ENCODE data around the gene MS4A14. TPM values are rescaled to one million over a fixed set of nuclear protein-coding genes. Genes with fewer than 3 reads are reported as not detected.
A peak's percentile ranks its signal among the peaks of the same experiment; 100 is the strongest.

Gene MS4A14
- total and polyA plus RNA-seq, 2 of the 8 experiments (the other 6 are each of a cell fraction or from before 2014, with no cell fraction given) = not detected

DNA sequence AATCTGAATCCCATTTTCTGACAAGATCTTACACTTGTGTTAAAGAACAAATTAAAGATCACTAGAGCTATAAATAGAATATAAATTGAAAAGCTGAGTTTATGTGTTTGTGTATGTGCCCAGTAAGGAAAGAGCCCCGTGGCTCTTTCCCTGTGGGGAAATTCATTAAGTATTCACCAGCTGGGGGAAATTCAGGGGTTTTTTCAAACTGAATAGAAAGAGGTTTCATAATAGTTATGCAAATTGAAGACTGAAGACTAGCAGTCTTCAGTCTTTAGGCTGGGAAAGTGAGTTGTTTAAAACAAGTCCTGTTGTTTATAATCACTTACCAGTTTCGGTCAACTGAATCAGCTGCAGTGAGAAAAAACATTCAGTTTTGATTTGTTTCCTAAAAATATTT is 29.2 kb upstream of the MS4A14 start:
- Histone ChIP-seq H3K23ac (ENCODE audit: insufficient read length) (no peak overlapping the region), H3K14ac (ENCODE audit: insufficient read length) (no peak overlapping the region), H2BK15ac (ENCODE audit: low read length) (no peak overlapping the region), H3K4me2 (ENCODE audit: insufficient read depth in 1 of 2, low read depth in 2 of 2, low read length in 2 of 2) (no peak overlapping the region), H3K79me2 (ENCODE audit: control insufficient read depth in 1 of 2, insufficient read depth in 2 of 2, low read length in 2 of 2) (no peaks in the 10 kb centered on the region), H2BK12ac (ENCODE audit: low read depth, low read length) (no peak overlapping the region), H3K18ac (ENCODE audit: extremely low read depth, low read length) (no peak overlapping the region; the same call in 1 of the 2 replicates), H2AFZ (ENCODE audit: low read length) (no peak overlapping the region), H3K4me1 (replicated peaks in 1 of 4; ENCODE audit: control insufficient read depth in 3 of 4, insufficient read depth in 4 of 4, low read length in 3 of 4) (peaks cover 0 to 15% (median 4%) of the 10 kb centered on the region in 4 experiments; a peak in 4 of 7 replicates), H4K8ac (ENCODE audit: extremely low read depth, insufficient read depth, low read length) (no peak overlapping the region), H2AK5ac (ENCODE audit: low read depth, low read length) (no peak overlapping the region), H4K20me1 (replicated peaks in 1 of 2; ENCODE audit: control insufficient read depth in 1 of 2, insufficient read depth in 2 of 2, low read length in 2 of 2) (no peaks in the 10 kb centered on the region), H2BK5ac (ENCODE audit: low read depth, low read length) (no peak overlapping the region), H3K9me3 (ENCODE audit: insufficient read depth in 2 of 2, low read depth in 1 of 2, low read length in 1 of 2) (peaks cover 0 to 4% of the 10 kb centered on the region in 2 experiments; a peak in 2 of 4 replicates), H3K36me3 (ENCODE audit: control insufficient read depth in 2 of 4, insufficient read depth in 4 of 4, low read length in 3 of 4) (no peaks in the 10 kb centered on the region), H3K4ac (replicated peaks; ENCODE audit: insufficient read length, low read depth, low read length) (no peak overlapping the region), H3K23me2 (ENCODE audit: low read depth, low read length) (no peaks in the 10 kb centered on the region), H3K9ac (replicated peaks in 1 of 4; ENCODE audit: extremely low read depth in 1 of 4, low read depth in 3 of 4, low read length in 3 of 4) (no peak overlapping the region), H4K5ac (ENCODE audit: insufficient read length, low read depth, low read length) (peak overlapping the region; percentile 82), H3K27me3 (replicated peaks in 1 of 4; ENCODE audit: control insufficient read depth in 3 of 4, extremely low read depth in 1 of 4, insufficient read depth in 3 of 4, low read length in 3 of 4) (no peaks in the 10 kb centered on the region), H3K4me3 (ENCODE audit: extremely low read depth in 1 of 4, insufficient read depth in 2 of 4, low read depth in 3 of 4, low read length in 4 of 4) (peak overlapping the region in 1 of 4 experiments; percentile 17; a peak in 1 of 8 replicates), H3K27ac (ENCODE audit: low read depth, low read length) (no peak overlapping the region), H3K79me1 (ENCODE audit: low read depth, low read length) (no peaks in the 10 kb centered on the region), H3K56ac (replicated peaks; ENCODE audit: insufficient read length, low read depth, low read length) (no peak overlapping the region), H2BK20ac (ENCODE audit: low read length) (no peak overlapping the region), H4K91ac (replicated peaks; ENCODE audit: insufficient read length, low read length) (no peak overlapping the region), H2BK120ac (replicated peaks; ENCODE audit: low read depth, low read length) (no peak overlapping the region)
- DNase-seq (ENCODE audit: low read depth in 1 of 2, low spot score in 2 of 2) (no peak), FAIRE-seq (no peak)
- CTCF ChIA-PET (ENCODE audit: partially characterized antibody) = interaction anchor here (0.7 to 13.3 kb wide), 5 partner anchors 21 to 252 kb away, joined by 3 to 115 read pairs (median 3); no protein-coding TSS in a partner anchor
- POLR2A ChIA-PET (ENCODE audit: partially characterized antibody) = no interaction called here
- WGBS, 2 experiments (ENCODE audit: extremely low coverage in 1 of 2, insufficient coverage in 1 of 2, insufficient read length in 1 of 2, insufficient replicate concordance in 2 of 2, low coverage in 1 of 2, low lambda C conversion rate in 2 of 2, missing lambda C conversion rate in 1 of 2) = 47% methylated on average over 2 of the region's 2 CpGs; no CpG with 5 or more reads in 1 of the 2 experiments
- TF ChIP-seq KDM1A (IDR thresholded peaks at IDR 0.05; ENCODE audit: borderline replicate concordance, low read length) (no peak), ZNF274 (IDR thresholded peaks at IDR 0.05; ENCODE audit: borderline replicate concordance, extremely low read depth, low read length) (no peak), EP300 (IDR thresholded peaks at IDR 0.05; ENCODE audit: borderline replicate concordance in 1 of 2, low read depth in 2 of 2, low read length in 2 of 2) (no peak), SP4 (IDR thresholded peaks at IDR 0.05; ENCODE audit: low read length) (no peak), SUZ12 (IDR thresholded peaks at IDR 0.05; ENCODE audit: low read length) (no peak), TCF12 (IDR thresholded peaks at IDR 0.05; ENCODE audit: low read depth, low read length) (no peak), POLR2AphosphoS5 (IDR thresholded peaks at IDR 0.05; ENCODE audit: low read depth, low read length) (no peak), RAD21 (IDR thresholded peaks at IDR 0.05 in 1 of 2, conservative IDR thresholded peaks at IDR 0.05 in 1 of 2; ENCODE audit: low read depth in 2 of 2, low read length in 2 of 2) (no peak), KDM5A (IDR thresholded peaks at IDR 0.05; ENCODE audit: low read length) (no peak)

All from H1 (cell line).